NCI-H1048 (cell line): Measurements from ENCODE around the gene PTCD1.
"Not testable (repeated sequence)": the region's sequence is repeated elsewhere in the genome, so short reads cannot be mapped to it uniquely, and the experiment has no call there.

ENCODE experiments used
- DNase-seq: peaks from one replicate; lab custom pipeline; 2025; lab: John Stamatoyannopoulos, UW

PTCD1 gene

GRCh38 chr7:99386584-99387238 lies 51.9 kb downstream of the PTCD1 start:
- no peak for DNase-seq

GRCh38 chr7:99385564-99385963 lies 53.0 kb downstream of the PTCD1 start:
- DNase-seq = no peak

- DNase-seq = no peak
These were observed 54.1 kb downstream of the PTCD1 start for GRCh38 chr7:99384523-99384922.

DNA sequence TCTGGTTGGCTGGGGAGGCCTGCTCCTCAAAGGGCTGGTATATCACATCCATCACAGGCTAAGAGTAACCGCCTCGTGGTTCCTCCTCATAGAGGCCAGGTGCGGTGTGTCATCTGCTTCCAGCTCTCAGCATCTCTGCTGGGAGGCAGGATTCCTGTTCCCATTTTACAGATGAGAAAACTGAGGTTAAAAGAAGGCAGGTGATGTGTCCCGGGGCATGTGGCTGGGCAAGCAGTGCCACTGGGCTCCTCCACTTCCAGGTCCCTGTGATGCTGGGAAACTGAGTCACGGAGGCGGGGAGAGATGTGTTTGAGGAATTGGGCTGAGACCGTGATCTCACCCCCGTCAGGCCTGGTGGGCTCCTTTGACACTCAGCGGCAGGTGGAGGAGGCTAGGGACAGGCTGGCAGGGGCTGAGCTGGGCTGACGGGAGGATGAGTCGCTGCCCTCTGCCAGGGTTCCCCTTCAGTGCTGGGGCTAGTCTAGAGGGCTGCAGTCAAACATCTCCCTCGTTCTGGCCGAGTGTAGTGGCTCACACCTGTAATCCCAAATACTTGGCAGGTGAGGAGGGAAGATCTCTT lies 54.7 kb downstream of the PTCD1 start:
- DNase-seq = no peak

GRCh38 chr7:99383203-99383602 lies 55.4 kb downstream of the PTCD1 start:
- DNase-seq = no peak

DNA sequence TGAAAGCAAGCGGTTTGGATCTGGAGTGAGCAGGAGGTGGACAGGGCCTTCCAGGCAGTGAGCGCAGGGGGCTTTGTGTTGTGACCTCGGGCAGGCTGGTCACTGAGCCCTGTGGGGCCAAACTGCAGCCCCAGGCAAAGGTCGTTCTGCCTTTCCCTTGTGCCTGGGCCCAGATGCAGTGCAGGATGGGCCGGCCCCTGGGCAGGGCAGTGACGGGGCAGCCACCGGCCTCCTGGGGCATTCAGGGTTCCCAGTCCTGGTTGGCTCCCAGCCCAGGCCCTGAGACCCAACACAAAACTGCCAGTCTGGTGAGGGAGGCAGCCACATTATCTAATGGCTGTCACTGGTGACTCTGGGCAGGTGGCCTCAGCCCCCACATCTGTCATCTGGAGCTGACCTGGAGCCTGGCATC lies 56.9 kb downstream of the PTCD1 start:
- DNase-seq = no peak

DNA sequence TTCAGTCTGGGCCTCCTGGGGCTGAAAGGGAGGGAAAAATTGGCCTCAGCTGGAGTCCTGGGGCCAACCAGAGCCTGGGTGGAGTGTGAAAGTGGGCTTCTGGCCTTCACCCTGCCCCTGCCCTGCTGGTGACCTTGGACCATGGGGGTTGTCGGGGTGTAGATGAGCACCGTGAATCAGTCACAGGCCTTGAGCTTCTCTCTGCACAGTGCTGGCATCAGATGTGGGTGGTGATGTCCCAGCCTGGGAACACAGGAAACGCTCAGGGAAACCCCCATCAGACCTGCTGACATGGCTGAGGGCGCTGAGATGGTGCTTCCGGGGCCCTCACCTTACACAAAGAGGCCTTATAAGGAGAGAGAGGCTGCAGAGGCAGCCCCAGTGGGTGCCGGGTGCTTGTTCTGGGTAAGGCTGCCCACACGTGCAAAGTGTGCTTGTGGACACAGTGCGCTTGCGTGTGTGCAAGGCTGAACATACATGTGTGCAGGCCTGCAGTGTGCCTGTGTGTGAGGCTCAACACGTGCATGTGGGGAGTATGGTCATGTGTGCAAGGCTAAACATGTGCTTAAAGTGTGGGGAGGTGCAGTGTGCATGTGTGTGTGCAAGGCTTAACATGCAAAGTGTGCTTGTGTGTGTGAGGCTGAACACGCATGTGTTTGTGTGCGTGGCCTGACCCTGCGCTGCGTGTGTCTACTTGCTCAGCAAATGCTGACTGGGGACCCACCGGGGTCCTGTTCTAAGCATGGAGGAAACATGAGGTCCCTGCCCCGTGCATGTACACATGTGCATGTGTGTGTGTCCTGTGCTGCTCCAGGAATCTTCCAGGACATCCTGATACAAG lies 57.6 kb downstream of the PTCD1 start:
- no peak for DNase-seq

DNA sequence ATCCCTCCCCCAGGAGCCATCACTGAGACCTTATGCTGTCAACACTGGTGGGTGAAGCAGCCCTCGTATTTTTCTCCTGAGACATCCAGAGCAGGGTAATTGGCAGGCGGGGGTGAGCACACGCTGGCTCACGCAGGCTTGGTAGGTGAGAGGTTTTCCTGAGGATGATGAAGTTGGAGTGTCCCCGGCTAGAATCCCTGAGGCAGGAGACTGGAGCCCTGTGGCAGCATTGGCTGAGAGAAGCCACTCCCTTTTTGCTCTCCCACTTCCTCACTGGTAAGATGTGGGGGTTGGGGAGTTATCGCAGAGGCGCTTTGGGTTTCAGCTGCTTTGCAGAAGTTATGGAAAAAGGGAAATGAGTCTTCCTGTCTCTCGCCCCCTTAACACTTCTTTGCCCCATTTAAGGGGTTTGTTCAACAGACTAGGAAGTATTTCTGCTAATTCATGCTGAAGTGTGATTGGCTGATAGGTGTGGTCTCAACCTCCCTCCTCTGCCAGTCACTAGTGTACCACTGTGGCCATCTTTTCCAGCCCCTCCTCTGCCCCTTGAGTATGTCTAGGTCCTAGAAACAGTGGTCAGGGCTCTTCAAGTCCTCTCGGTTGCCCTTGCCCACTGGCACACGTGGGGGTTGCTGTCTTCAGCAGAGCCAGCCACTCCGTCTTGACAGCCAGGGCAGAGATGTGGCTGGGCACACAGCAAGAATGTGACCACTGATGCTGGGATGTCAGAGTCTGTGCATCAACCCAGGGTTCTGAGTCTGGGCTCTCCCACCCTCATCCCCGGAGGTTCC lies 58.4 kb downstream of the PTCD1 start:
- no peak for DNase-seq

DNA sequence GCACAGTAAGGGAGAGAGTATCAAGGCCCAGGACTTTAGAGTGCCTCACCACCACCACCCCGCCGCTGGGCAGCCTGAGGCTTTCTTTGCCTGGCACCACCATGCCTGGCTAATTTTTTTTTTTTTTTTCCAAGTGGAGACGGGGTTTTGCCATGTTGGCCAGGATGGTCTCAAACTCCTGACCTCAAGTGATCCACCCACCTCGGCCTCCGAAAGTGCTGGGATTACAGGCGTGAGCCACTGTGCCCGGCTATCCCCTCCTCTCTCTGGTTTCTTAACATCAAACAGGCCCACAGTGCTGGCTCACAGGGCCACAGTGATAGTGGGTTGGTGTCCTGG lies 58.9 kb downstream of the PTCD1 start:
- not testable (repeated sequence) for DNase-seq

DNA sequence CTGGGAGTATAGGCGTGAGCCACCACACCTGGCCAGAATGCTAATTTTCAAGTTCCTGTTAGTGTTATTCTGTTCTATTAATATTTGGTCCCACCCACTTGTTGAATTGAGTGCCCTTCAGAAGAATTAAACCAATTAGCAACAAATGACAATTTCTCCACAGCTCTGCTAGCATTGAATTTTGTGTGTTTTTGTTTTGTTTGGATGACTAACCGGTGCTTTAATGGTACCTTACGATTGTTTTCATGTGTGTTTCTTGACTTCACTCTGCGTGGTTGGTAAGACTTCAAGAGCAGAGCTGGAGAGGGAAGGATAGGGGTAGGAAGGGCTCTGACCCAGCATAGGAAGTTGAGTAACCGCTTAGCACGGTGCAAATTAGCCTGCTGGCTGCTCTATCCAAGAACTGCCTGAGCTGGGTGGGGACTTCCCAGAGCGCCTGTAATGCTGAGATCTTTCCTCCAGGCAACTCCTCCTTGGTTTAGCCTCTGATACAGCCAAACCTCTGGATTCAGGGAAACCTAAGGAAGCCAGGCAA lies 59.5 kb downstream of the PTCD1 start:
- no peak for DNase-seq

- DNase-seq = no peak
These were observed 63.4 kb downstream of the PTCD1 start for GRCh38 chr7:99375070-99375807.

DNA sequence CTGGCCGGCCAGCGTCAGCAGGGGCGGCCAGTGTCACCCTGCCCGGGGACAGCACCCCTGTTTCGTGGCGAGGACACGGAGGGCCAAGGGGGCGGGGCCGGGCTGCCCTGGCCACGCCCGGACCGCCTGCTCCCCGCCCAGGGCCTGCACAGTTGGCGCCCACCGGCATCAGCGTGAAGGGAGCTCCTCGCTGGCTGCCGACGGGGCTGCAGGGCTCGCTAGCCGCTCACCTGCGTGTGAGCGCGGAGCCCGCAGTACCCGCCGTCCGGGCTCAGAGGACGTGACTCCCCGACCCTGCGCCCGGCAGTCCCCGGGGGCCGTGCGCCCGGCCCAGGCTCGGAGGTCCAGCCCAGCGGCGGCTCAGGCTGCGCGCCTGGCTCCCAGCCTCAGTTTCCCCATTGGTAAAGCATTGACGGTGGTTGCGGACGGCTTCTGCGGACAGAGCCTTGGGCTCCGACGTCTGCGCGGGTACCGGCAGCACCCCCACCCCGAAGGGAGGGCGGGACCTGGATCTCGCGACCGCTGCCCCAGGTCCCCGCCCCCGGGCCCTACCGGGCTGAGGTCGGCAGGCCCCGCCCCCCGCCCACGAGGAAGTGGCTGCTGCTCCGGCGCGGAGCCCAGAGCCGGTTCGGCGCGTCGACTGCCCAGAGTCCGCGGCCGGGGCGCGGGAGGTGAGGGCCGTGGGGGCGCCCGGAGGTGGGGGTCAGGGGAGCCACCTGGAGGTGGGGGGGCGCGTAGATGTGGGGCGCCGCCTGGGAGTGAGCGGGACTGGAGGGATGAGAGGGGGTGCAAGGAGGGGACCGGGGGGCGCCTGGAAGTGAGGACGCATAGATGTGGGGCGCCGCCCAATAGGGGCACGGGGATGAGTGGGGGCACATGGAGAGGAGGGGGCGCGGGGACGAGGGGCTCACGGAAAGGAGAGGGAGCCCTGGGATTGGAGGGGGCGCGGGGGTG lies 64.2 kb downstream of the PTCD1 start, which contains the start of gene ARPC1B:
ARPC1B (plus strand) TSS at position 620 of the 954 bp plus-strand sequence. CDS start 10,985 bp downstream, outside the sequence.
- DNase-seq = no peak

DNA sequence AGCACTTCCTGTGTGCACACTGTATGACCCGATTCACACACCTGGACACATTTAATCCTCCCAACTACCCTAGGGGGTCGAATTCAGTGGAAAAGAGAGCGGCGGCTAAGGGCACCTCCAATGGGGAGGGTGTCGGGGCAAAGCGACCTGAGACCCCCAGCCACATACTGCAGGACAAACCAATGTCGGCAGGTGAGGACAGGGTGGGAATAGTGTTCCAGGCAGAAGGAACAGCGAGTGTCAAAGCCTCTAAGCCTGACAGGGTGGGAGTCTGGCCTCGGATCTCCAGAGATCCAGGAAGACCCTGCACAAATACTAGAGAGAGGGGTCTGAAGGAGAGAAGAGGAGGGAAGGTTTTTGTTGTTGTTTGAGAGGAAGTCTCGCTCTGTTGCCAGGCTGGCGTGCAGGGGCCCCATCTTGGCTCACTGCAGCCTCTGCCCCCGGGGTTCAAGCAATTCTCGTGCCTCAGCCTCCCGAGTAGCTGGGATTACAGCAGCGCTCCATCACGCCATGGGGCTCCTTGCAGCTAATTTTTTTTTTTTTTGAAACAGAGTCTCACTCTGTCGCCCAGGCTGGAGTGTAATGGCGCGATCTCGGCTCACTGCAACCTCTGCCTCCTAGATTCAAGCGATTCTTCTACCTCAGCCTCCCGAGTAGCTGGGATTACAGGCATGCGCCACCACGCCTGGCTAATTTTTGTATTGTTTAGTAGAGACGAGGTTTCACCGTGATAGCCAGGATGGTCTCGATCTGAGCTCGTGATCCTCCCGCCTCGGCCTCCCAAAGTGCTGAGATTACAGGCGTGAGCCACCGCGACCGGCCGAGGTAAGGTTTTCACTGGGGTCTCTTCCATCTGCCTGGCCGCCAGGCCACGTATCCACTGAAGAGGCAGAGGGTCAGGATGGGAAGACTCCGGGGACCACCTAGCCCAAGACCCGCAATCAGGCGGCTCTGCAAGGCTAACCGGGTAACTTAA lies 65.2 kb downstream of the PTCD1 start:
- DNase-seq = no peak

DNA sequence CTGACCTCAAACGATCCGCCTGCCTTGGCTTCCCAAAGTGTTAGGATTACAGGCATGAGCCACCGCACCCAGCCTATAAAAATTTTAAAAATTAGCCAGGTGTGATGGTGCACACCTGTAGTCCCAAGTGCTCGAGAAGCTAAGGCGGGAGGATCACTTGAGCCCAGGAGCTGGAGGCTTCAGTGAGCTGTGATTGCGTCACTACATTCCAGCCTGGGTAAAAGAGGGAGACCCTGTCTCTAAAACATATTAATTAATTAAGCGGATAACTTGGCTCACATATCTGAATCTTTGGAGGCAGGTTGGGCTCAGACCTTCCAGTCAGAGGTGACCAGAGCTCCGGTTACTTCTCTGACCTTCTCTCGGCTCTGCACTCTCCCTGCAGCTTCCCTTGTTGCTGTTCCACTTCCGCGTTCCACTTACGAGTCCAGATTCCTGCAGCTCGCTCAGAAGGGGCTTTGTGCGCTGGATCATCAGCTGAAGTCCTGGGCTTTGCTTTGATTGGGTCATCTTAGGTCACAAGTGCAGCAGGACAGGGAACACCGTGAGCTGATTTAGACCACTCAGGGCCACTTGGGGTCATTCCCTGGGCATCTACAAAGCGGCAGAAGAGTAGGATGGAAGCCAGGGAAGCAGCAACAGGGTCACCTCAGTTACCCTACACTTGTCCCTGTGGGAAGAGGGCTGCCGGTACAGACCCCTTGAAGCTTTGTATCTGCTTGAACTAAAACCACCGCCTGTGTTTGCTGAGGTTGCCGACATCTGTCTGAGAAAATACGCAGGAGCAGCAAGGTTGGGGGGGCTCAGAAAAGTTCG lies 66.1 kb downstream of the PTCD1 start:
- DNase-seq = no peak

DNA sequence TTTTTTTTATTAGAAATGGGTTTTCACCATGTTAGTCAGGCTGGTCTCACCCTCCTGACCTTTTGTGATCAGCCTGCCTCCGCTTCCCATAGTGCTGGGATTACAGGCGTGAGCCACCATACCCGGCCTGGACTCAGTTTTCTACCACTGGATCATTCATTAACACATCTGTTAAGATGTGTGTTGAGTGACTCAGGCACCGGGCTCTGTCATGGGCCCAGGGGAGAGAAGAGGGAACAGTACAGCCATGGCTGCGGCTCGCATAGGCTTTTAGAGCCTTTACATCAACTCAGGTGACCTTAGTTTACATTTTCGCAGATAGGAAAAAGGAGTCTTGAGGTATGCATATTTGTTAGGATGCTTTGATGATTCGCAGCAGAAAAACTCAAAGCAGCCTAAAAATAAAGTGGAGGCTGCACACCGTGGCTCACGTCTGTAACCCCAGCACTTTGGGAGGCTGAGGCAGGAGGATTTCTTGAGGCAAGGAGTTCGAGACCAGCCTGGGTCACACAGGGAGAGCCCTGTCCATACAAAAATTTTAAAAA lies 67.2 kb downstream of the PTCD1 start:
- no peak for DNase-seq

DNA sequence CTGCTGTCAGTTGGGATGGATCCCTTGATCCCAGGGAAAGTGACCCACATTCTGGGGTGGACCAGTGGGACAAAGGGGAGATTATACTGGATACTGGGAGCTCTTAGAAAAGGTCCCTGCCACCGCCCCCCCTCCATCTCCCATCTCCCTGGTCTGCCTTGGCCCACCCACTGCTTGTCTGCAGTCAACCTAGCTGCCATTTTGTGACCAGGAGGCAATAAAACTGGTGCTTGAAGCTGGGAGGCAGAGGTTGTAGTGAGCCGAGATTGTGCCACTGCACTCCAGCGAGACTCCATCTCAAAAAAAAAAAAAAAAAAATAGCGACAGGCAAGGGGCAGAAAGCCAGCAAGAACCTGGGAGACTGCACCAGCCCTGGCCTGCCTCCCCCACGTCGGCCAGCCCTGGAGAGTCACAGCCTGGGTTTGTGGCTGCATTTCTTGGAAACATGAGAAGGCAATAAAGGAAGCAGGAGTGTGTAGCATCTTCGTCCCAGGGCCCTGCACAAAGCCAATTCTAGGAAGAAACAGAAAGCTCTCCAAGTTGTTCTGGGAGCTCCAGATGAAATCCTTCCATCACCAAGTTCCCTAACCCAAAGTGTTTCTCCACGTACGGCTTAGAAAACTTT lies 68.7 kb downstream of the PTCD1 start:
- DNase-seq = no peak

- no peak for DNase-seq
These were observed 69.7 kb downstream of the PTCD1 start for GRCh38 chr7:99368750-99369389.
